SIG-M5 (cell line): ENCODE data around the gene LIMK2.
"Not testable (repeated sequence)": the region's sequence is repeated elsewhere in the genome, so short reads cannot be mapped to it uniquely, and the experiment has no call there.

Source experiments
- DNase-seq: peaks from one replicate; lab custom pipeline; 2025; lab: John Stamatoyannopoulos, UW

Gene LIMK2

GRCh38 chr22:31211862-31212730, at the start of gene LIMK2:
TSS of gene LIMK2 (plus strand) at chr22:31212298. CDS start at chr22:31212409, 111 bp downstream.
- DNase-seq = peak; percentile 41

GRCh38 chr22:31170971-31171370, 41.1 kb upstream of the LIMK2 start:
- no peak for DNase-seq

DNA sequence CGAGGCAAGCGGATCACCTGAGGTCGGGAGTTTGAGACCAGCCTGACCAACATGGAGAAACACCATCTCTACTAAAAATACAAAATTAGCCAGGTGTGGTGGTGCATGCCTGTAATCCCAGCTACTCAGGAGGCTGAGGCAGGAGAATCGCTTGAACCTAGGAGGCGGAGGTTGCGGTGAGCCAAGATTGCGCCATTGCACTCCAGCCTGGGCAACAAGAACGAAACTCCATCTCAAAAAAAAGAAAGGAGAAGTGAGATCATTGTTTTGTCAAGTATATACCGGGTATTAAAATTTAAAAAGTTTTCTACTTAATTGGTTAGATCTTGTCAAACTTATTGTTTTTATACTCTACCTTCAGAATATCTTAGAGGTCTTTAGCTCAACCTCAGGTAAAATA, 40.4 kb upstream of the LIMK2 start:
- DNase-seq = not testable (repeated sequence)

DNA sequence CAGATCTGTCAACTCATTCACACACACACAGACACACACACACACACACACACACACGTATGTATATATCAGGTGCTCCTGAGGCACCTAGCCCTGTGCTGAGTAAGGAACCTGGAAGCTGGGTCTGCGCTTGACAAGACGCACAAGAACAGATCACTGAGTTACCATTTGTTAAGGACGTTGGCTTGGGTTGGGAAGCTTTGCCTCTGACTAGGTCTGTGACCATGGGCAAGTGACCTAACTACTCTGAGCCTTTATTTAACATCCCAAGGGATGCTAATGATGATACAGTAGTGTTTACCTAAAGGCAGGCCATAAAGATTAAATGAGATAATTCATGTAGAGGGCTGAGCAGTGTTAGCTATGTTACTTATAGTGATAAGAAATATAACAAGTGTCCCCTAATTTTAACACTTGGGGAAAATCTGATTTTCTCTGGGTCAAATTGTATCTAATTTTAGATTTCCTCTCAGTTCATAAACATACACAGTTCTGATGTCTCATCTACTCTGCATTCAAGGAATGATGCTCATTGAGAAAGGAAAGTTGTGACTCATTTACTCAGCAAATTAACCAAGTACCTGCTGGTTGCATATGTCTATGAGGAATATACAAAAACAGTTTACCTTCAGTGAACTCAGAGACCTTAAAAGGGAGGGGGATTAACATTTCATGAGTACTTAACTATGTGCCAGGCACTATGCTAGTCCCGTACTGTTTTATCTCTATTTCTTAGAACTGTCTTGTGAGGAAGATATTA, 38.5 kb upstream of the LIMK2 start:
- no peak for DNase-seq

GRCh38 chr22:31176923-31177322, 35.2 kb upstream of the LIMK2 start:
- no peak for DNase-seq

- no peak for DNase-seq
Observed at GRCh38 chr22:31177420-31178162, 34.5 kb upstream of the LIMK2 start.

DNA sequence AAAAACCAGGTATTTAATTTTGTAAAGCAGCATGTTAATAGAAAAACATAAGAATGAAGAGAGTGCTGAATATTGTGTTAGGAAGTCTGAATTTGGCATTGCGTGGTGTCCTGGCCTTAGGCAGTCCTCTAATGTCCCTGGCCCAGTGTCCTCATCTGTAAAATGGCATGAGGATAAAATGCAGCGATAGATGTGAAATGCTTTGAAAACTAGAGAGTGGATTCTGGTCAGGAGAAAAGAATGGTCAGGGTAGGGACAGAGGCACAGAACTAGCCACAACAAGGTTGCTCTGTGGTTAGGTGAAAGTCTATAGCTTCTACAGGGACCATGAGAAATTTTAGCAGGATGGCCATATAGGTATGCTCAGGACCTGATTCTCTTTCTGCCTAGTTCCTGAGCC, 33.2 kb upstream of the LIMK2 start:
- DNase-seq = no peak

DNA sequence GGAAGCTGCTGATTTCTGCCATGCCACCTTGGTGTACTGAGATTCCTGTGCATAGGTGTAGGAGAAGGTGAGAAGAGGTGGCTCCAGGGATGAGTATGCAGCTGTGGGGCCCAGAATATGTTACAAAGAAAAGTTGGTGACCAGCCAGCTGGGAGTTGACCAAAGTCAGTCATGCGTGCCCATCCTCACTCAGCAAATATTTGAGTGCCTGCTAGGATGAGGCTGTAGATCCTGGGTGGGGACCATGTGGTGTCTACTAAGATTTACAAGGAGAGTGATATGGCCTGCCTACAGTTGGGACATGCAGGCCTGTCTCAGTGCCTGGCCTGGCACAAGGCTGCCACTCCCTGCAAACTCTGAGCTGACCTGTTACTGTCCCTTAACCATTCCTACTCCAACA, 32.8 kb upstream of the LIMK2 start:
- DNase-seq = no peak

GRCh38 chr22:31184015-31184414, 28.1 kb upstream of the LIMK2 start:
- DNase-seq = no peak

- no peak for DNase-seq
Observed at GRCh38 chr22:31185056-31185455, 27.0 kb upstream of the LIMK2 start.

- DNase-seq = no peak
Observed at GRCh38 chr22:31187627-31188026, 24.5 kb upstream of the LIMK2 start.

DNA sequence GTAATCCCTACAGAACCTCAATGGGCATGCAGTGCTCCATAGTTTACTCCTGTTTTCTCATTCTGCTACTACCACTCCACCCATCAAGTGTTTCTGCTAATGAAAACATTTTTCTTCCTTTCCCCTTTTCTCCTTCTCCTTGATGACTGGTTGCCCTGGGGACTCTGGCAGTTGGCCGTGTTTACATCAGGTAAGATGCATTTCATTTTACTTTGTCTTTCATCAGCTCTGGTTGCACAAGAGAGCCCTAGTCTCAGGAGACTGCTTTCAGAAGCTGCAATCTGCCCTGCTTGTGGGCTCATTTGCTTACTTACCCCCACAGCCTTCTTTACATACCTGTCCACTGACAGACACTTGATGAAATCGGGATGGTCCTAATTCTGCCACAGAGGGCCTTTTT, 19.6 kb upstream of the LIMK2 start:
- no peak for DNase-seq

DNA sequence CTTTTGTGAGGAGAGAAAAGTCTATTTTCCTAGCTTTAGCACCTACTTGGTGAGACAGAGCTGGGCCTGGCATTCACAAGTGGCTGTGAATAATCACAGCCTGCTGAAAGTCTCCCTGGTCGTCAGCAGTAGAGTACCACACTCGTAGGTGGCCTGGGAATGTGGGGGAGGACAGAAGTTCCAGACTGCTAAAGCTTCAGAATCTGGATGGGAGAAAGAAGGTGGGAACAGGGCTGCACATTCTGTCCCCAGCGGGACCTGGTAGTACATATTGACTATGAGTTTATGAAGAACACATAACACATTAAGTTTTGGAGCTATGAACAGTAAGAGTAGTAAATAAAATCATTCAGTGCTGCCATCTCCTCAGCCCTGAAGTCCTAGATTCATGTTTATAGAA, 19.0 kb upstream of the LIMK2 start:
- DNase-seq = no peak

DNA sequence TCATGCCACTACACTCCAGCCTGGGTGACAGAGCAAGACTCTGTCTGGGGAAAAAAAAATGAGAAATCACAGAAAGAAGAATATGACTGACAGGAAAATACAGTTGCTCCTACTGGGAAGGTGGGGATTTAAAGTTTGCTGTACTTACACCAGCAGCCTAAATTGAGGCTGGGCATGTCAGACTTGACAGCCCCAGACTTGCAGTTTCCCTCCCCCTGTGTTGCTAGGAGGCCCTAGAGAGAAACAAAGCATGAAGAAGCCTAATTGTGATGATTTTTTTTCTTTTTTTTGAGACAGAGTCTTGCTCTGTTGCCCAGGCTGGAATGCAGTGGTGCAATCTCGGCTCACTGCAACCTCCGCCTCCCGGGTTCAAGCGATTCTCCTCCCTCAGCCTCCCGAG, 17.4 kb upstream of the LIMK2 start:
- not testable (repeated sequence) for DNase-seq

DNA sequence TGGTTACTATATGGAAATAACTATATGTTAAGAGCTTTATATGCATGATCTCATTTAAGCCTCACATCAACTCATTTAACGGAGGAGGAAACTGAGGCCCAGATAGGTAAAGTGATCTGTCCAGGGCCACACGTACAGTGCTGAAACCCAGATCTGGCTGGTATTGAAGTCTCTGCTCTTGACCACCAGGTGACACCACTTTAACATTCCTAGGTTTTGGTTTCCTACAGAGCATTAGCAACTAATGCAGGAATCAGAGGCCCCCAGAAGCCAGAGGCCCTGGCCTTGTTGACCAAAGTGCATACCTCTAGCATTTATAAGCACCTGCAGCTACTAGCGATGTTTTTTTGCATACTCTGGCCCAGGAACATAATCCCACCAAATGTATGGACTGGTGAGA, 12.9 kb upstream of the LIMK2 start:
- no peak for DNase-seq

DNA sequence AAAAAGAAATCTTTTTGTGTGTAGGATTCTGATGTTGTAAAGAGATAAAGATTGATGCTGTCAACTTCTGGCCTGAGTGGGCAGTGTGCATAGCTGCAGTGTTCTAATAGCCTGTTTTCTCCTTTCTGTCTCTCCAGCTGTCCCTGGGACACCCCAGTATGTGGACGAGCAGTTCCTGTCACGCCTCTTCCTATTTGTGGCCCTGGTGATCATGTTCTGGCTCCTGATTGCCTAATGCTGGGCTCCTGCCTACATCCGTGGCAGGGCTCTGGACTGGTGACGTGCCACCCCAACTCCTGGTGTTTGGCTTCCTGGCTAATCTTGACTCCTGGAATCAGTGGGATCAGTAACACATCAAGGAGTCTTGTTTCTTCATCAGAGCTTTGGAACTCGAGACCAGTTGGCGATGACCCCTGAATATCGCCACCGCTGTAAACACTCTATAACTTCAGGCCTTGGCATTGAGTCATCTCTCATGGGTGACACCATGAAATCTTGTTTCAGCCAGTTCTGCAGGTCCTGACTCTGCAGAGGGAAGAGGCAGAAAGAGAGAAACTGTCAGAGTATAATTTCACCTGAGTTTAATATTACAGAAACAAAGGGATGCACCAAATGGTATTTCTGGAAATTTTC, 7.6 kb upstream of the LIMK2 start:
- DNase-seq = not testable (repeated sequence)

GRCh38 chr22:31205059-31205458, 7.0 kb upstream of the LIMK2 start:
- DNase-seq = not testable (repeated sequence)

- not testable (repeated sequence) for DNase-seq
Observed at GRCh38 chr22:31206460-31206859, 5.6 kb upstream of the LIMK2 start.

DNA sequence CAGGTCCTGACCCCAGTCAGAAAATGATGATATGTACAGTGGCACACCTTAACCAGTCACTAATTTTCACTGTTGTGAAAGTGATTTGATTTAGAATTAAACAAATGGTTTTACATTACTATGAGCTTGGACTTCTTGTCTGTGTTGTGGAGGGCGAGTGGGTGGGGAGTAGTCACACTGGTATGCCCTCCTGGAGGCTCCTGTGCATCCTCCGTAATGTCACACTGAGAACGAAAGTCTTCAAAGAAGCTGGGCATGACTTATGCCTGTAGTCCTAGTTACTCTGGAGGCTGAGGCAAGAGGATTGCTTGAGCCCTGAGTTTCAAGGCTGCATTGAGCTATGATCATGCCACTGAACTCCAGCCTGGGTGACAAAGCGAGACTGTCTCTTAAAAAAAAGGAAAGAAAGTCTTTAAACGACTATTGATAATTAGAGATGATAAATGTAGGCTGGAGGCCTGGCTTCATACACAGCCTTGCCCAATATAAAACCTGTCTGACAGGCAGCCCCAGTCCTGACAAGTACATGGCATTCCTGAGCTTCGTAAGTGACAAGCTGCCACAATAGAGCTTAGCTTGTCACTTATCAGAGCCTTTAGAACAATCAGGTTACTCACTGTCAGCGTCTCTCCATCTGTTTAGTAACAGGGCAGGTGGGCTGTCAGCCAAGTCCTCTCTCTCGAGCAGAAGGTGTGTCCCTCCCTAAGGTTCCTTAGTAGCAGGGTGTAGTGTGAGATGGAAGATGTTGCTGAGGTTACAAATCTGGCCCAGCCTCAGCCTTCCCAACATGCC, 5.0 kb upstream of the LIMK2 start:
- DNase-seq = no peak

GRCh38 chr22:31210556-31211421, 1.3 kb upstream of the LIMK2 start:
- no peak for DNase-seq
